Osteocyte (in vitro differentiated cells): ENCODE measurements around the gene BANP. TPM values are rescaled to one million over a fixed set of nuclear protein-coding genes. Genes with fewer than 3 reads are reported as not detected.
"Not testable (repeated sequence)": the region's sequence is repeated elsewhere in the genome, so short reads cannot be mapped to it uniquely, and the experiment has no call there.

ENCODE experiments used
- DNase-seq: peaks from one replicate; pipeline ENCODE4 v3.0.0; 2021; ENCODE audit warnings: mixed read lengths; ENCODE audit not compliant: unreplicated experiment; ENCODE audit errors: extremely low spot score
- H3K27ac Mint-ChIP-seq: one replicate; pipeline ENCODE4 v1.8.0; 2021; ENCODE audit warnings: mild to moderate bottlenecking, mixed read lengths; ENCODE audit not compliant: unreplicated experiment
- H3K27me3 Mint-ChIP-seq: one replicate; pipeline ENCODE4 v1.8.0; 2021; ENCODE audit warnings: mixed read lengths; ENCODE audit not compliant: unreplicated experiment
- H3K36me3 Mint-ChIP-seq: one replicate; pipeline ENCODE4 v1.8.0; 2021; ENCODE audit warnings: mixed read lengths; ENCODE audit not compliant: unreplicated experiment
- H3K4me1 Mint-ChIP-seq: one replicate; pipeline ENCODE4 v1.8.0; 2021; ENCODE audit warnings: mixed read lengths; ENCODE audit not compliant: unreplicated experiment
- H3K4me3 Mint-ChIP-seq: one replicate; pipeline ENCODE4 v1.8.0; 2021; ENCODE audit warnings: mild to moderate bottlenecking, moderate library complexity, mixed read lengths; ENCODE audit not compliant: unreplicated experiment
- H3K9me3 Mint-ChIP-seq: one replicate; pipeline ENCODE4 v1.8.0; 2021; ENCODE audit warnings: mixed read lengths; ENCODE audit not compliant: unreplicated experiment
- CTCF ChIP-seq: fragments of 200-600 bp; sonication (generic); IDR thresholded peaks from 2 replicates; pipeline ENCODE4 v1.5.0; 2021; ENCODE audit warnings: antibody characterized with exemption, mild to moderate bottlenecking, moderate library complexity
- total RNA-seq: library from RNA; stranded (reverse); gene quantifications from 2 replicates; pipeline ENCODE4 v1.2.1, GENCODE V29; 2021

Gene BANP
- total RNA-seq, 1 donor from 2014 or later, result 20.5 TPM

DNA sequence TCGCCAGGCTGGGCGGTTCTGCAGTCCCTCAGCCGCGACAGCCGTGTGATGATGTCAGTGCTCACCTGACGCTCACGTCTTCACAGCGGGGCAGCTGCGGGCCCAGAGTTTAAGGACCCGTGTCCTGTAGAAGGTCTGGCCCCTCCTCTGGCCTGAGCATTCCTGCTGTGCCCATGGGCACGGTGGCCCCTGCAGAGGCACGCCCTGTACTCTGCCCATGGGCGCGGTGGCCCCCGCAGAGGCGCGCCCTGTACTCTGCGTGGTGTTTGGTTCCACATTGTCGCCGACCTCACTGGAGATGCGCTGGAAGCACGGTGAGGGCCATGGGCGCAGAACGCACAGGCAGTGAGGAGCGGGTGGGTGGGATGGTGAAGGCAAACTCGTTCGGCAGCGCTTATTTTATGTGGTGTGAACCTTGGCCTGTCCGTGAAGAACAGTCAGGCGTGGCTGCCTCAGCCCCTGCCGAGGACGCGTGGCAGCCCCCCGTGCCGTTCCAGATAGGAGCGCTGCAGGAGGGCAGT is 122.0 kb downstream of the BANP start:
- no peak overlapping the region for H3K4me3 Mint-ChIP-seq
- no peaks in the 10 kb centered on the region for H3K27me3 Mint-ChIP-seq
- no peak overlapping the region for H3K27ac Mint-ChIP-seq
- no peak for DNase-seq
- peaks cover 2% of the 10 kb centered on the region for H3K4me1 Mint-ChIP-seq
- H3K9me3 Mint-ChIP-seq, result no peaks in the 10 kb centered on the region
- no peak for TF ChIP-seq CTCF
- peaks cover 21% of the 10 kb centered on the region for H3K36me3 Mint-ChIP-seq

GRCh38 chr16:88074041-88074440 is 122.8 kb downstream of the BANP start:
- no peak for TF ChIP-seq CTCF
- Mint-ChIP-seq H3K27ac (no peak overlapping the region), H3K36me3 (peaks cover 26% of the 10 kb centered on the region), H3K27me3 (no peaks in the 10 kb centered on the region), H3K9me3 (no peaks in the 10 kb centered on the region), H3K4me1 (peaks cover 2% of the 10 kb centered on the region), H3K4me3 (no peak overlapping the region)
- no peak for DNase-seq

DNA sequence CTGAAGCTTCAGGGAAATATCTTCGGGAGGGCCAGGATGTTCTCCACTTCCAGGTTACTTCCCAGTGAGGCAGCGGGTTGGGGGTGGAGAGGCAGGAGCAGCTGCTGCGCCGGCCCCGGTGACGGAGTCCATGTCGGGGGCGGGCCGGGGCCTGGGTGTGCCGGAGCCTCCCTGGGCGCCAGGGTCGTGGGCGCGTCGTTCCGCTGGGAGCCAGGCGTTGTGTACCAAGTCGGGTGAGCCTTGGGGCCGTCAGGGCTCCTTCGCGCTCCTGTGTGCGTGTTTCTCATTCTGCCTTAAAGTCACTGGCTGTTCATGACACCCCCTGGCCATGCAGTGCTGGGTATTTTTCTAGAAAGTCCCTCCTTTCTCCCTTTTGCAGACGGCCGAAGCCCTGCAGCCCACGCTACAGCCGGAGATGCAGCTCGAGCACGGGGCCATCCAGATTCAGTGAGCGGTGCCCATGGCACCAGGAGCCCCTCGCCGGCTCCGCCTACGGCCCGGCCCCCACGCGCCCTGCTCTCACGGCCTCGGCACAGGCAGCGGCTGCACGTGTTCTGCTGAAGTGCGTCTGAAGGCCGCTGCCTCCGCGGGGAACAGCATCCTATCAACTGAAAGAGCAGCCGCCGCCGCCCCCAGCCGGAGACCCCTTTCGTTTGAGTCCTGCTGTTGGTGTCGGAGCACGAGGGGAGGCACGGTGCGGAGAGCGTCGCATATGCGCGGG is 125.1 kb downstream of the BANP start:
- Mint-ChIP-seq H3K4me3 (no peak overlapping the region), H3K36me3 (peaks cover 30% of the 10 kb centered on the region), H3K9me3 (peaks cover 5% of the 10 kb centered on the region), H3K27ac (no peak overlapping the region), H3K27me3 (no peaks in the 10 kb centered on the region), H3K4me1 (peaks cover 2% of the 10 kb centered on the region)
- no peak for DNase-seq
- TF ChIP-seq CTCF, result no peak

- not testable (repeated sequence) for H3K9me3 Mint-ChIP-seq, H3K4me3 Mint-ChIP-seq, H3K4me1 Mint-ChIP-seq, H3K27ac Mint-ChIP-seq, DNase-seq, H3K27me3 Mint-ChIP-seq
- peaks cover 30% of the 10 kb centered on the region for H3K36me3 Mint-ChIP-seq
These were observed 125.7 kb downstream of the BANP start for GRCh38 chr16:88076932-88077320.

DNA sequence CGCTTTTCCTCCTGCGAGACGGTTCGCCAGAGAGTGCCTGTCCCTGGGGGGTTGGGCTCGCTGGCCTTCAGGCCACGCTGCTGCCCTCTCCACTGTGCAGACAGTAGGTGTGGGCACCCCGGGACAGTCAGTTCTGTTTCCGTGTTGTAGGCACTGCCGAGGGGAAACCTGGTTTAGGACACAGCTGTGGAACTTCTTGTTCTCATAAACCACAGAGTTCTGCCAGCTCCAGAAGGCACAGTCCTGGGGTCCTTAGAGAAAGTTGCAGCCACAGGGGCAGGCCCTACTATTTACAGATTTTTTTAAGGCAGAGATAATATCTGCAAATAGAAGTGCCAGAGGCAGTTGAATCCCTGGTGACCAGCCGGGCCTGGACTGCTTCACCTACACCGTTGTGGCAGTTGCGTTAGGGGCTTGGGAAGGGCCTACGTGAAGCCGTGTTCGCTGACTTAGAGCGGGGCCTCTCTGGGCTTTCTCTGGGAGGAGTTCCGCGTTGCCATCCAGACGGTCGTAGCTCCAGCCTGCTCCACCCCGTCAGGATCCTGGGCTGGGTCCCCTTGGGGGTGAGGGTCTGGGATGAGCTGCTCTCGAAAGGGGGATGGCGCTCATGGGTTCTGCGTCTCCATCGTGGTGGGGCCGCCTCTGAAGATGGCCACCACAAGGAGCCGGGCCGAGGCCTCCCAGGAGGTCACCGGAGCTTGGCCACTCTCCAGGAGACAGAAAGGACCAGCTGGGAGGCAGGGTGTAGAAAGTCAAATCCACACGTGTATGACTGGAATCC is 126.3 kb downstream of the BANP start:
- no peak for TF ChIP-seq CTCF
- no peaks in the 10 kb centered on the region for H3K27me3 Mint-ChIP-seq
- no peak overlapping the region for H3K27ac Mint-ChIP-seq
- DNase-seq, result no peak
- H3K4me1 Mint-ChIP-seq, result peaks cover 2% of the 10 kb centered on the region
- no peak overlapping the region for H3K4me3 Mint-ChIP-seq
- H3K9me3 Mint-ChIP-seq, result peaks cover 5% of the 10 kb centered on the region
- peaks cover 30% of the 10 kb centered on the region for H3K36me3 Mint-ChIP-seq
